ENCODE results near the gene RELN. TPM values are rescaled to one million over a fixed set of nuclear protein-coding genes. Genes with fewer than 3 reads are reported as not detected.
"Not testable (repeated sequence)": the region's sequence is repeated elsewhere in the genome, so short reads cannot be mapped to it uniquely, and the experiment has no call there.

The RELN gene
- total RNA-seq, 2 donors from 2014 or later: not detected

DNA sequence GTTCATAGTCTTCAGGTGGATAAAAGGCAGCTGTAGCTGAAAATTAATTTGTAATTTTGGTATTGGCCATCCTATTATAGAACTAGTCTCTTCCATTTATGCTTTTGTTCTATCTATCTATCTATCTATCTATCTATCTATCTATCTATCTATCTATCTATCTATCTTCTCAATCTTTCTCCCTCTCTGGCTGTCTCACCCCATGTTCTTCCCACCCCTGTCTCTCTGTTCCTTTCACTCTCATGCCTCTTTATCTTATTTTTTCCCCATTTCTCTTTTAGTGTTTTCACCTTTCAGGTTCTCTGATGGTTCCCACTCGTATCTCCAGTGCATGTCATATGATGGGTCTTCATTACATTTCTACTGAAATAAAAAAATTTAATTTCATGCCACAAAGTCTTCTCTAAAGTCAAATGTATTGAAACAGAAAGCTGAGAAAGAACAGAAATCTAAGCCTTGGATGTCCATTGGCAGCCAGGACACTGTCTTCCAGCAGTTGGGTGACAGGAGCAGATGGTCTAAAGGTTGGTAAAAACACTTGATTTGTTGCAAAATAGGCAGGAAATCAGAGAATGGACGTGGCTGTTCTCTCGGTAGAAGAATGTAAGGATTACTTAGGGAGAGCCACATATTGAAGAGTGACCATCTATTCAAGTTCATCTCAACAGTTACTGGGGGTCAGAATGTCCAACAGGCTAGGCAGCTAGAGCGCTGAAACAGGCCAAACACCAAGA is 127.0 kb downstream of the RELN start:
- Mint-ChIP-seq H3K27ac (no peak overlapping the region), H3K4me3 (no peak overlapping the region), H3K4me1 (no peaks in the 10 kb centered on the region), H3K36me3 (ENCODE audit: low read depth) (no peaks in the 10 kb centered on the region), H3K27me3 (peaks cover 6% of the 10 kb centered on the region)
- DNase-seq: no peak
- no peaks in the 10 kb centered on the region for H3K9me3 ChIP-seq (ENCODE audit: control insufficient read depth, low read length, poor library complexity, severe bottlenecking)
- ATAC-seq: no peak

DNA sequence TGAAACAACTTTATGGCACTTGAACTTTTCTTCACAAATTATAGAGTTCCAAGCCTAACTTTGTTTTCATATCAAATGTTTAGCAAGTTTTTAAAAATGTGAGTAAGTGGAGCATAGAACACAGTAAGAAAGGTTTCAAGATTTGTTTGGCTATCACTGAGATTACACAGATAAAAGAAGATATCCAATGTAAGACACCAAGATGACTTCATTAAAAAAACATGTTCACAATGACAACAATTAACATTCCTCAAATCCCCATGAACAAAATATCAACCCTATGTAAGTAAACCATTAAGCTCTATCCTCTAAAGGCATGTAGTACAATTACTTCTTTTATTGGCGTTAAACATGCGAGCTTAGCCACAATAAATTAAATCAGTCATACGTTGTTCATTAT is 129.7 kb downstream of the RELN start:
- Mint-ChIP-seq H3K36me3 (ENCODE audit: low read depth) (no peaks in the 10 kb centered on the region), H3K27ac (no peak overlapping the region), H3K27me3 (peaks cover 11% of the 10 kb centered on the region), H3K4me3 (no peak overlapping the region), H3K4me1 (no peaks in the 10 kb centered on the region)
- ATAC-seq (no peak), DNase-seq (no peak)
- H3K9me3 ChIP-seq (ENCODE audit: control insufficient read depth, low read length, poor library complexity, severe bottlenecking): peaks cover 4% of the 10 kb centered on the region

DNA sequence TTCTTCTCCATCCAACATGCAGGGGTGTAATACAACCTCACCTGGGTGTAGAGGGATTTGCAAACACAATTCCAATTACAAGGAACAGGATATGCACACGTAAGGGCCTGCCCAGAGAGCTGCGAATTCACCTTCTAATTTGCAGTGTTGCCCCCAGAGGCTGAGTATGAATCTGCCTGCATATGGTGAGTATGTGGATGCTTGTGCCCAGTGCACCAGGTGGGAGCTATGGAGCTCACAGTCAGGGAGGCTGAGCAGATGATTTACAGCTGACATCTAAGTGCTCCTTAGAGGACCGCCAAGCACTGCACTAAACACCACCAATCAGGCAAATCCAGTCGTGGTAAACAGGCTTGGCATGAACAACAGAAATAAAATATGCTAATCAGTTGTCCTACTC is 132.0 kb downstream of the RELN start:
- peaks cover 4% of the 10 kb centered on the region for H3K9me3 ChIP-seq (ENCODE audit: control insufficient read depth, low read length, poor library complexity, severe bottlenecking)
- DNase-seq: no peak
- peaks cover 5% of the 10 kb centered on the region for H3K27me3 Mint-ChIP-seq
- no peak overlapping the region for H3K4me3 Mint-ChIP-seq
- no peak for ATAC-seq
- H3K4me1 Mint-ChIP-seq: no peaks in the 10 kb centered on the region
- H3K27ac Mint-ChIP-seq: no peak overlapping the region
- H3K36me3 Mint-ChIP-seq (ENCODE audit: low read depth): no peaks in the 10 kb centered on the region

DNA sequence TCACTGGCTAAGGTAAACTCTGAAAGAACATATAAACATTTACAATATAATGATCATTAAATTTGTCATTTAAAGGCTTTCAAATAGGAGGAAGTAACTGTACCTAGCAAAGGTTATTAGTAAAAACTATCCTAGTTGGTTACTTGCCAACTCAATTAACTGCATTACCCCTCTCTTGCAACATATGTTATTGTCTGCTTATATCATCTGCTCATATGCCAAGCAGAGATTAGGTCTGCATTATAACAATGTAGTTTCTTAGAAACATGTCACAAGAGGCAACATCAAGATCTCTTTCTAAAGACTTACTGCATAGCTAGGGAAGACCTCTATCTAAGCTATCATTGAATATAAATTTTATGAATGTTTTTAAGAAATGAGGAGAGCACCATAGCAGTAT is 132.5 kb downstream of the RELN start:
- H3K4me1 Mint-ChIP-seq: no peaks in the 10 kb centered on the region

DNA sequence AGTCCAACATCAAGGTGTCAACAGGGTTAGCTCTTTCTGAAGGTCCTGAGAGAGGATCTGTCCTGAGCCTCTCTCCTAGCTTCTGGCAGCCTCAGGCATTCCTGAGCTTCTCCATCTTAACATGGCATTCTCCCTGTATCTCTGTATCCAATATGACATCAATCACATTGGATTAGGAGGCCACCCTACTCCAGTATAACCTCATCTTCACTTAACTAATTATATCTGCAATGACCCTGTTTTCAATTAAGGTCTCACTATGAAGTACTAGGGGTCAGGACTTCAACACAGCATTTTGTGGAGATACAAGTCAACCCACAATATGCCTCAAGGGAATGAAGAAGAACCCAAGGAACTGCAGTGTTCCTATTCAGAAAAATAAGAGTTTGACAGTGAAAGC is 133.8 kb downstream of the RELN start:
- Mint-ChIP-seq H3K4me3 (no peak overlapping the region), H3K27ac (no peak overlapping the region), H3K4me1 (no peaks in the 10 kb centered on the region), H3K36me3 (ENCODE audit: low read depth) (no peaks in the 10 kb centered on the region), H3K27me3 (peaks cover 5% of the 10 kb centered on the region)
- DNase-seq (no peak), ATAC-seq (no peak)
- H3K9me3 ChIP-seq (ENCODE audit: control insufficient read depth, low read length, poor library complexity, severe bottlenecking): peaks cover 4% of the 10 kb centered on the region

More for the DNA sequence above, 132.5 kb downstream of the RELN start:
- H3K9me3 ChIP-seq (ENCODE audit: control insufficient read depth, low read length, poor library complexity, severe bottlenecking): peaks cover 4% of the 10 kb centered on the region
- no peak for ATAC-seq
- Mint-ChIP-seq H3K4me3 (no peak overlapping the region), H3K27ac (no peak overlapping the region), H3K27me3 (peaks cover 5% of the 10 kb centered on the region), H3K36me3 (ENCODE audit: low read depth) (no peaks in the 10 kb centered on the region)
- DNase-seq: no peak

DNA sequence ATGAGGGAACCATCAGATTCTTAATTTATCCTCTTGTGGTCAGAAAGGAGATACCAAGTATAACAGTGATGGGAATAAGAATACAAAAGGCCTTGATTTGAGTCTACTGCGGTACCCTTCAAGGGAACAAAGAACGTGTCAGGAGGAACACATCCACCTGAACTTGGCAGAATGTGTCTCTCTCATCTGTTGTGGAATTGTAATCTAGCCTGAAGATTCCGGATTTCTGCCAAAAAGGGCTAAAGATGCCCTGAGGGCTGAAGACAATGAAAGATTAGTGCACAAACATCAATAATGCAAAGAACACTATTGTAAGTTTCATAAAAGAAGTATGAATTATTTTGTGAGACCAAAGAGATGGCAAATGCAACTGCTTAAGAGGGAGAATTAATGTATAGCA is 134.8 kb downstream of the RELN start:
- Mint-ChIP-seq H3K27ac (no peak overlapping the region), H3K27me3 (peaks cover 5% of the 10 kb centered on the region), H3K4me1 (no peaks in the 10 kb centered on the region), H3K36me3 (ENCODE audit: low read depth) (no peaks in the 10 kb centered on the region), H3K4me3 (no peak overlapping the region)
- no peak for DNase-seq
- peaks cover 4% of the 10 kb centered on the region for H3K9me3 ChIP-seq (ENCODE audit: control insufficient read depth, low read length, poor library complexity, severe bottlenecking)
- no peak for ATAC-seq

DNA sequence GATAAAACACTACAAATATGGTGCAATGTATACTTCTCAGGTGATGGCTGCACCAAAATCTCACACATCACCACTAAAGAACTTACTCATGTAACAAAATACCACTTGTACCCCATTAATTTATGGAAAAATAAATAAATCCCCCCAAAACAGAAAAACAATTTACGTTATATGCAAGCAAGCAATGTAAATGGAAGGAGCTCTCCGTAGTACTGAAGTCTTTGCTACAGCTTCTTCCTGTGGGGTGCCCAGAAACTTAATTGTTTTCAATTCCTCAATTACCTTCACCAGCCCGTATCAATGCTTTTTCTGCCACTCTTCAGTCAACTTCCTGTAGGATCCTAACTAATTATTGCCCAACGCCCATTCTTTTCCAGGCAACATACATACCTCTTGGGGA is 138.1 kb downstream of the RELN start:
- DNase-seq (no peak), ATAC-seq (no peak)
- Mint-ChIP-seq H3K27me3 (peaks cover 5% of the 10 kb centered on the region), H3K4me1 (no peaks in the 10 kb centered on the region), H3K27ac (no peak overlapping the region), H3K36me3 (ENCODE audit: low read depth) (no peaks in the 10 kb centered on the region), H3K4me3 (no peak overlapping the region)
- H3K9me3 ChIP-seq (ENCODE audit: control insufficient read depth, low read length, poor library complexity, severe bottlenecking): peaks cover 4% of the 10 kb centered on the region

DNA sequence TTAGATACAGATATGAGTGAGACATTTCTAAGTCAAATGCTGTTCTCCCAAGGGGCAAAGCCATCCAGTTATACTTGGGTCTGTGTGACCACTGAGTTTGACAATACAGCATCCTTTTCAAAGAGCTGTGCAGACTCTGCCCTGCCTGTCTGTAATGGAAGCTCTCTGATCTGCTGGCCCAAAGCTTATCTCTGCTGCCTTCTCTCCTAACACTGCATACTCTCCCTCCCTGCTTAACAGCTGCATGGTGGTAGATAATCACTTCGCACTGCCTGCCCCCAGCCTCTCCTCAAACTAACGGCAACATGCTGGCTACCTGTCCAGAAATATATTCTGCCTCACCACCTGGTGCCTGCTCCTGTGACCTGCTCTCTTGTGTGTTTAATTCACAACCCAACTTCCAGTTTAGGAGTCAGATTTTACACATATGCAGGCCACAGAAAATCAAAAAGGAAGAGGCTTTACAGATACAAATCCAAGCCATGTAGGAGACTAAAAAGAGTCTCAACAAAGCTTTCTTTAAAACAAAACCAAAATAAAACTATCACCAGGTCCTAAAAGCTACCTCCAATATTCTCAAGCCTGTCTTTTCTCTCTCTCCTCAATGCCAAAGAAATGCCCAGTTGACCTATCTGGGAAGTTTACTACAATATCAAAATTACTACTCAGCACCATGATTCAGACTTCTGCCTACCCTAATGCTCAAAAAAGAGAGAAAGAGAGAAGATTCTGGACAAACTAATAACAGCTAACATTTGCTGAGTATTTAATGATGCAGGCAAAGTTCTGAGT is 145.6 kb downstream of the RELN start:
- Mint-ChIP-seq H3K4me3 (no peak overlapping the region), H3K36me3 (ENCODE audit: low read depth) (no peaks in the 10 kb centered on the region), H3K27ac (no peak overlapping the region), H3K4me1 (no peaks in the 10 kb centered on the region), H3K27me3 (no peaks in the 10 kb centered on the region)
- no peaks in the 10 kb centered on the region for H3K9me3 ChIP-seq (ENCODE audit: control insufficient read depth, low read length, poor library complexity, severe bottlenecking)
- DNase-seq (no peak), ATAC-seq (no peak)

DNA sequence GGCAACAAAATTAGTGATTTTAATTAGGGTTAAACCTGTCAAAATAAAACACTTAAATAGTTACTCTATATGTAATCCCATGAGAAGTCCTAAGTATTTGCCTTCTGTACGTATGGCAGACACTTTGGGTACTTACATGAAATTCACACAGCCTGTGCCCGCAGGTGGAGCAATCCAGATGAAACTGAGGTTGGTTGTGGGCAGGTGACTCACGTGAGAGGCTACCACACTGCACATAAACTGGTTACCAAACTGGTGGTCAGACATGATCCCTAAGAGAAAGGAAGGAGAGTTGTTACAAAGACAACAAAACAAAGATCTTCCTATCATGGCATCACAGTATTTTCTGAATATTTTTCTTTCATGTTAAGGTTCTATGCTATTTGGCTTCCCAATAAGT is 156.1 kb downstream of the RELN start:
- H3K27me3 Mint-ChIP-seq: peaks cover 2% of the 10 kb centered on the region
- no peak for DNase-seq
- H3K9me3 ChIP-seq (ENCODE audit: control insufficient read depth, low read length, poor library complexity, severe bottlenecking): no peaks in the 10 kb centered on the region
- no peak overlapping the region for H3K27ac Mint-ChIP-seq
- H3K4me1 Mint-ChIP-seq: no peaks in the 10 kb centered on the region
- no peak overlapping the region for H3K4me3 Mint-ChIP-seq
- no peak for ATAC-seq
- H3K36me3 Mint-ChIP-seq (ENCODE audit: low read depth): peaks cover 3% of the 10 kb centered on the region

DNA sequence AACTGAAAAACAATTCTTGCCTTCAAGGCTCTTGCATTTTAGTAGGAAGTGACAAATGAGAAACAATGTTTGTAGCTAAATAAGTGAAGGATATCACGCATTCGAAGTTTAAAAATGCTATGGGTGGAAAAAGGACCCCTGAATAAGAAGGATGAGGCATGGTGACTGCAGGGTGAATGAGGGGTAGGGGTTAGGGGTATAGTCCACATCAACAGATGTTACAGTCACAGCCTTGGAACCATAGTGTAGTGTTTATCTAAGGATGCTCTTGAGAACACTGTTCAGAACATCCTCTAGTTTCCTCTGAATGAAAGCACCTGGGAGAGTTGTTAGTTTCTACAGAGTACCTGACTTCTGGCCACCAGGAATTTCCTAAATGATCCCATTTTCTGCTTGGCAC is 157.0 kb downstream of the RELN start:
- peaks cover 7% of the 10 kb centered on the region for H3K27me3 Mint-ChIP-seq
- peaks cover 3% of the 10 kb centered on the region for H3K36me3 Mint-ChIP-seq (ENCODE audit: low read depth)
- ATAC-seq (no peak), DNase-seq (no peak)
- H3K4me1 Mint-ChIP-seq: no peaks in the 10 kb centered on the region
- H3K9me3 ChIP-seq (ENCODE audit: control insufficient read depth, low read length, poor library complexity, severe bottlenecking): no peaks in the 10 kb centered on the region
- no peak overlapping the region for H3K27ac Mint-ChIP-seq
- H3K4me3 Mint-ChIP-seq: no peak overlapping the region

DNA sequence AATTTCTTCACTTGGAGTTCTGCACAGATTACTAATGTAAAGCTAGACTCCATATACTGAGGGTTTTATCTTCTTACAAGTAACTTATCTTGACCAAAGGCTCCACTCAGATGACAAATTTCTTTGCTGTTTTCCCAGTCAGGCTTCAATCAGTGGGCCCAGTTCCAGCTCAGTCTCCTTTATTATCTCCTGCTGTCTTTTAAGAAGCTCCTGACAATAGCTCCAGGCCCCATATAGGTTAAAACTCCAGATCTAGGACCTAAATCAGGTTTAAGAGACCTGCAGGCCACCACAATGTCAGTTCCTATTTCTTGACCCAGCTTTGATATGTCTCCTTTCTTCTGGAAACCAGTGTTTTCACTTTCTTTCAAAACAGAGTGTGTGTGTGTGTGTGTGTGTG is 165.2 kb downstream of the RELN start:
- no peak overlapping the region for H3K27ac Mint-ChIP-seq
- H3K27me3 Mint-ChIP-seq: peaks cover 11% of the 10 kb centered on the region
- ATAC-seq (no peak), DNase-seq (no peak)
- no peaks in the 10 kb centered on the region for H3K9me3 ChIP-seq (ENCODE audit: control insufficient read depth, low read length, poor library complexity, severe bottlenecking)
- no peaks in the 10 kb centered on the region for H3K36me3 Mint-ChIP-seq (ENCODE audit: low read depth)
- no peak overlapping the region for H3K4me3 Mint-ChIP-seq
- H3K4me1 Mint-ChIP-seq: no peaks in the 10 kb centered on the region

DNA sequence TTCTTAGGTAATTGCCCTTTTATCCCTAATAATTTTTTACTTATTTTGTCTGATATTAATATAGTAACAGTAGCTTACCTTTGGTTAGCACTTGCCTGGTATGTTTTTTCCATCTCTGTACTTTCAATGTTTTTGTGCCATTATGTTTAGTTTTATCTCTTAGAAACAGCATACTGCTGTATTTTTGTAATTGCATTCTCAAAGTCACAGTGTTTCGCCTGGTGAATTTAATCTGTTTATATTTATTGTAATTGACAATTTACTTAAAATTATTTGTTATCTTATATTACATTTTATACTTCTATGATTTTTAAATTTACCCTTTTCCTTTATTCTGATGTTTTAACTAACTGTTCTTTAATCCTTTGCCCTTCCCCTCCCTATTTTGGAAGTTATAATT is 166.4 kb downstream of the RELN start:
- no peaks in the 10 kb centered on the region for H3K36me3 Mint-ChIP-seq (ENCODE audit: low read depth)
- H3K9me3 ChIP-seq (ENCODE audit: control insufficient read depth, low read length, poor library complexity, severe bottlenecking): no peaks in the 10 kb centered on the region
- no peaks in the 10 kb centered on the region for H3K4me1 Mint-ChIP-seq
- H3K4me3 Mint-ChIP-seq: no peak overlapping the region
- peaks cover 6% of the 10 kb centered on the region for H3K27me3 Mint-ChIP-seq
- DNase-seq: no peak
- no peak overlapping the region for H3K27ac Mint-ChIP-seq
- no peak for ATAC-seq

DNA sequence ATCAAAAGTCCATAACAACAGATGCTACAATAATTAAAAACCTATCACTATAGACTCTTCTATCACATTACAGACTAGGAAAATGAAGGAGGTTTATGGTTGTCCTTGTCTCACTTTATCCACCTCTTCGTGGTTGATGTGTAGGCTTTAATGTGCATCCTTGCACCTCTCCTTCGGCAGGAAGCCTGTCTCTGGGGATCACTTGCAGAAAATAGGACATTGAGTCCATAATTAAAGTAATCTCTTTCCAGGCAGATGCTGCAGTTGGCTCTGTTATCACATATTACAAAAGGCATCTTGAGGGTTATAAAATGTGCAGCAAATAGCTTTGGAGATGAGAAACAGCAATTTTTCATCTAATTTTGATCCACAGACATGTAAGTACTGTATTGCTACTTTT is 168.4 kb downstream of the RELN start:
- Mint-ChIP-seq H3K4me3 (no peak overlapping the region), H3K27me3 (peaks cover 10% of the 10 kb centered on the region), H3K27ac (no peak overlapping the region), H3K4me1 (no peaks in the 10 kb centered on the region), H3K36me3 (ENCODE audit: low read depth) (peaks cover 2% of the 10 kb centered on the region)
- ATAC-seq: no peak
- DNase-seq: no peak
- no peaks in the 10 kb centered on the region for H3K9me3 ChIP-seq (ENCODE audit: control insufficient read depth, low read length, poor library complexity, severe bottlenecking)

DNA sequence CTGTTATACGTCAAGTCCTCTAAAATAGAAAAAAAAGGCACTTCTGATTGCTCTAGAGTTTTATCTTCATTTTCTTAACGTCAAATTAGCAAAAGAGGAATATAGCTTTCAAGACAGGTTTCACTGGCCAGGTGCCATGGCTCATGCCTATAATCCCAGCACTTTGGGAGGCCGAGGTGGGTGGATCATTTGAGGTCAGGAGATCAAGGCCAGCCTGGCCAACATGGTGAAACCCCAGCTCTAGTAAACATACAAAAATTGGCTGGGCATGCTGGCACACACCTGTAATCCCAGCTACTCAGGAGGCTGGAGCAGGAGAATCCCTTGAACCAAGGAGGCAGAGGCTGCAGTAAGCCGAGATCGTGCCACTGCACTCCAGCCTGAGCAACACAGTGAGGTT is 173.5 kb downstream of the RELN start:
- not testable (repeated sequence) for DNase-seq; H3K36me3 Mint-ChIP-seq (ENCODE audit: low read depth); ATAC-seq; H3K27ac Mint-ChIP-seq; H3K4me3 Mint-ChIP-seq; H3K9me3 ChIP-seq (ENCODE audit: control insufficient read depth, low read length, poor library complexity, severe bottlenecking); H3K27me3 Mint-ChIP-seq
- peaks cover 10% of the 10 kb centered on the region for H3K4me1 Mint-ChIP-seq

All from T-helper 17 cell (primary cell).